ENCODE results near the gene HHAT.

- TF ChIP-seq CTCF (conservative IDR thresholded peaks at IDR 0.05; ENCODE audit: low read length) (no peak), EZH2phosphoT487 (IDR thresholded peaks at IDR 0.05; ENCODE audit: borderline replicate concordance, low read depth, low read length) (no peak)
Observed at GRCh38 chr1:210476730-210477129, 148.0 kb downstream of the HHAT start.
